Thyroid gland (tissue), 4 donors: ENCODE results near the gene GCNT2. TPM values are rescaled to one million over a fixed set of nuclear protein-coding genes. Genes with fewer than 3 reads are reported as not detected.
A peak's percentile ranks its signal among the peaks of the same experiment; 100 is the strongest.

Experiments
- DNase-seq, 2 donors: peaks; one replicate each; pipeline ENCODE4 v3.0.0-alpha.2; 2019
- H3K27ac ChIP-seq, 3 donors: fragments of 200-600 bp; sonication (generic); 1 replicate in 2 of 3; 2 replicates in 1 of 3; pipeline ENCODE4 v1.5.1; 2016 to 2019; ENCODE audit warnings: mild to moderate bottlenecking in 1 of 3, moderate library complexity in 1 of 3
- H3K27me3 ChIP-seq: fragments of 200-600 bp; sonication (generic); one replicate; pipeline ENCODE4 v1.5.1; 2019
- H3K36me3 ChIP-seq, 2 donors: fragments of 200-600 bp; sonication (generic); one replicate each; pipeline ENCODE4 v1.5.1; 2016 to 2019
- H3K4me1 ChIP-seq, 2 donors: fragments of 200-600 bp; sonication (generic); one replicate each; pipeline ENCODE4 v1.5.1; 2017 to 2019
- H3K4me3 ChIP-seq, 3 donors: fragments of 200-600 bp; sonication (generic); replicated peaks in 1 of 3; 1 replicate in 2 of 3; 2 replicates in 1 of 3; pipeline ENCODE4 v1.5.1; 2016; ENCODE audit warnings: mild to moderate bottlenecking in 1 of 3
- H3K9me3 ChIP-seq: fragments of 200-600 bp; sonication (generic); one replicate; pipeline ENCODE4 v1.5.1; 2017
- POLR2A ChIP-seq, 2 donors: fragments of 450-650 bp; IDR thresholded peaks; one replicate each; pipeline ENCODE4 v1.6.1; 2017; ENCODE audit warnings: antibody characterized with exemption in 2 of 2, mild to moderate bottlenecking in 2 of 2, moderate library complexity in 1 of 2
- WGBS, 2 donors: methylation state at CpG; one replicate each; pipeline ENCODE4 v1.1.5; 2017; 5-methylcytosine and 5-hydroxymethylcytosine counted together
- intact Hi-C: fragments of 100-400 bp; cut with DNase I; formaldehyde crosslinking; loops from one replicate; pipeline ENCODE4 v1.15.1; 2023
- total RNA-seq, 4 donors: library from RNA; depleted of rRNA; stranded (reverse); fragments of >200 nt; gene quantifications; one replicate each; pipeline ENCODE4 v1.2.3, GENCODE V29; 2016
- TF ChIP-seq, protein P1 (sequence below), 6 experiments: fragments of 200-600 bp in 3 of 6; fragments of 450-650 bp in 3 of 6; sonication (generic) in 3 of 6; IDR thresholded peaks; one replicate each; pipeline ENCODE4 v1.5.1; 2016 to 2019; ENCODE audit warnings: antibody characterized with exemption in 6 of 6, mild to moderate bottlenecking in 2 of 6, inconsistent platforms in 1 of 6, moderate library complexity in 1 of 6

Gene GCNT2
- total RNA-seq, 4 donors from 2014 or later: 4.0 to 9.8 (median 8.0) TPM

DNA sequence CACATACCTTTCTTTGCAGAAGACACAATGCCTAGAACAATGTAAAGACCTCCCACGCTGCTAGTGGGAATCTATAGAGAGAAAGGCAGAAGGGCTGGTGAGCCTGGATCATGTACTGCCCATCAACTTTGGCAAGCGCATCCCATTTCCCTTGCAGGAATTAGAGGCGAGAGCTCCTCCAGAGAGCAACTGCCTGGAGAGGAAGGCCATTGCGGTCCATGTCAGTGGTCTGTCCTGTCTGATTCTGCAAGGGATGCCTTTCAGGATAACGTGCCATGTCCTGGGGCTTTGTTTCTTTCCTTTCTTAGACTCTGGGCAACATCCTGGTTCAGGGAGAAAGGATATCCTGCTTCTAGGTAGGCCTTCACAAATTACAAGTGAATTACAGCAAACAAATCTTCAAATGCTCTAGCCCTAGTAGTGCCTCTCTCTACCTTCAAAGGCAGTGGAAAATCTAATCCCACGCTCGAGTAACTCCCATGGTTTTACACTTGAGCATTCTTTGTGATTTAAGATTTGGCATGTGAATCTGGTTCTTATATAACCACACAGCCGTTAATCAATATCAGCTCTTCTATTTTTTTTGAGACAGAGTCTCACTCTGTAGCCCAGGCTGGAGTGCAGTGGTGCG is 38.5 kb downstream of the GCNT2 start:
- H3K4me3 ChIP-seq: no peak overlapping the region
- H3K27ac ChIP-seq: peak overlapping the region; percentile 32 to 64 (median 46)
- peaks cover 34 to 40% of the 10 kb centered on the region in 2 donors for H3K4me1 ChIP-seq
- DNase-seq: no peak
- no peak for TF ChIP-seq POLR2A (IDR thresholded peaks at IDR 0.05)
- TF ChIP-seq, protein P1, sequence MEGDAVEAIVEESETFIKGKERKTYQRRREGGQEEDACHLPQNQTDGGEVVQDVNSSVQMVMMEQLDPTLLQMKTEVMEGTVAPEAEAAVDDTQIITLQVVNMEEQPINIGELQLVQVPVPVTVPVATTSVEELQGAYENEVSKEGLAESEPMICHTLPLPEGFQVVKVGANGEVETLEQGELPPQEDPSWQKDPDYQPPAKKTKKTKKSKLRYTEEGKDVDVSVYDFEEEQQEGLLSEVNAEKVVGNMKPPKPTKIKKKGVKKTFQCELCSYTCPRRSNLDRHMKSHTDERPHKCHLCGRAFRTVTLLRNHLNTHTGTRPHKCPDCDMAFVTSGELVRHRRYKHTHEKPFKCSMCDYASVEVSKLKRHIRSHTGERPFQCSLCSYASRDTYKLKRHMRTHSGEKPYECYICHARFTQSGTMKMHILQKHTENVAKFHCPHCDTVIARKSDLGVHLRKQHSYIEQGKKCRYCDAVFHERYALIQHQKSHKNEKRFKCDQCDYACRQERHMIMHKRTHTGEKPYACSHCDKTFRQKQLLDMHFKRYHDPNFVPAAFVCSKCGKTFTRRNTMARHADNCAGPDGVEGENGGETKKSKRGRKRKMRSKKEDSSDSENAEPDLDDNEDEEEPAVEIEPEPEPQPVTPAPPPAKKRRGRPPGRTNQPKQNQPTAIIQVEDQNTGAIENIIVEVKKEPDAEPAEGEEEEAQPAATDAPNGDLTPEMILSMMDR (IDR thresholded peaks at IDR 0.05): no peak
- H3K27me3 ChIP-seq: no peaks in the 10 kb centered on the region
- intact Hi-C loops: no loop called here
- H3K36me3 ChIP-seq: no peaks in the 10 kb centered on the region
- no peaks in the 10 kb centered on the region for H3K9me3 ChIP-seq
- WGBS, 2 donors: 53 to 60% methylated on average over 9 of the region's 9 CpGs

DNA sequence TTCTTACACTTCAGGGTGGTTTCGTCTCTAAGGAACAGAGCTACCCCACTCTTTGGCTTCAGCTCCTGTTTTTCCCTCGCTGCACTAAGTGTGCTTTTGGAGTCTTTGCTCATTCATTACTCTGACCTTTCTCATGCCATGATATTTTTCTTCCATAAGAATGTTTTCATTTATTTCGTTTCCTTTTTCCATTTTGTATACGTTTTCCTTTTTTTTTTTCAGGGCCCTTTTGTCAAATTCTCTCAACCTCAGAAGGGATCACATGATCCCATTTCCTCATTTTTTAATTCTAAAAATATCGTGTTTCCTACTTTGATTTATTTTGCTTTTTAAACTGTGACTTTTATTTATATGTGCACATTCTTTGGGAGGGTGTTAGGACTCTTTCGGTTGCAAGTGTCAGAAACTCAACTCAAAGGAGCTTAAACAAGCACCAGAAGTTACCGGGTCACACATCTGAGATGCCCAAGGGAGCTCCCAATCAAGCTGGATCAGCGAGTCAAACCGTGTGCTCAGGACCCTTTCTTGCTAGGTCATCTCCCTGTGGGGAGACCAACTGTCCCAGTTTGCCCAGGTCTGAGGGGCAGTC is 40.6 kb downstream of the GCNT2 start:
- no peak overlapping the region for H3K4me3 ChIP-seq
- no peak for DNase-seq
- peaks cover 27 to 28% of the 10 kb centered on the region in 2 donors for H3K4me1 ChIP-seq
- H3K27ac ChIP-seq: peak overlapping the region in 2 of 3 donors; percentile 32 to 33
- no peaks in the 10 kb centered on the region for H3K9me3 ChIP-seq
- intact Hi-C loops: no loop called here
- no peaks in the 10 kb centered on the region for H3K36me3 ChIP-seq
- H3K27me3 ChIP-seq: no peaks in the 10 kb centered on the region
- 56 to 57% methylated on average over 9 of the region's 9 CpGs for WGBS, 2 donors
- TF ChIP-seq, protein P1 (IDR thresholded peaks at IDR 0.05): no peak
- no peak for TF ChIP-seq POLR2A (IDR thresholded peaks at IDR 0.05)

DNA sequence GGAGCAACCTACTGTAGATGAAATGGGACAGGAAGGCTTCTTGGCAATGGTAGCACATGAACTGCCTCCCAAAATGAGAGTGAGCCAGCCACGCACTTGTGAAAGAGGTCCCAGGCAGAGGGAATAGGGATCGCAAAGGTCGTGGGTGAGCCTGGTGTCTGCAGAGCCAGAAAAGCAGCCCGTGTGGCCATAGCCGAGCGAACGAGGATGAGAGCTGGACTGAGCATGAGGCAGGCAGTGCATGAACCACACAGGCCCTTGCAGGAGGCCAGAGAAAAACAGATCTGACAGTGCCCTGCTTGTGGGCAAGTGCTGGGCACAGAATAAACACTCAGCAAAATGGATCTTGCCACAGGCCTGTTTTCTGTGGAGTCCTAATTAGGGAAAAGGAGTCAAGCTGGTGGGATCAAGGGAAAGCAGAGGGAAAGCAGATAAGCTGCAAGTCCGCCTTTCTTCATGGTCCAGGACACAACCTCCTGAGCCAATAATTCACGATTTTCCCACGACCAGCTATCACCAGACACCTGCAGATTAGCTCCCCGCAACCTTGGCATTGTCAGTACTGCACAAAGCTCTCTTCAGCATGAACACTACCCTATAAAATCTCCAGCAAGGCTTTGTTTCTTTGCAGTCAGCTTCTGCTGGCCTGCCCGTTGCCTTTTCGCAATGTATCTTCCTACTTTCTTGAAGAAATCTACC is 44.0 kb downstream of the GCNT2 start:
- intact Hi-C loops: no loop called here
- no peak for DNase-seq
- peaks cover 5 to 13% of the 10 kb centered on the region in 2 donors for H3K4me1 ChIP-seq
- no peaks in the 10 kb centered on the region for H3K36me3 ChIP-seq
- TF ChIP-seq, protein P1 (IDR thresholded peaks at IDR 0.05): no peak
- no peak for TF ChIP-seq POLR2A (IDR thresholded peaks at IDR 0.05)
- no peaks in the 10 kb centered on the region for H3K9me3 ChIP-seq
- no peak overlapping the region for H3K4me3 ChIP-seq
- no peak overlapping the region for H3K27ac ChIP-seq
- H3K27me3 ChIP-seq: no peaks in the 10 kb centered on the region
- WGBS, 2 donors: 88 to 89% methylated on average over 13 of the region's 13 CpGs

DNA sequence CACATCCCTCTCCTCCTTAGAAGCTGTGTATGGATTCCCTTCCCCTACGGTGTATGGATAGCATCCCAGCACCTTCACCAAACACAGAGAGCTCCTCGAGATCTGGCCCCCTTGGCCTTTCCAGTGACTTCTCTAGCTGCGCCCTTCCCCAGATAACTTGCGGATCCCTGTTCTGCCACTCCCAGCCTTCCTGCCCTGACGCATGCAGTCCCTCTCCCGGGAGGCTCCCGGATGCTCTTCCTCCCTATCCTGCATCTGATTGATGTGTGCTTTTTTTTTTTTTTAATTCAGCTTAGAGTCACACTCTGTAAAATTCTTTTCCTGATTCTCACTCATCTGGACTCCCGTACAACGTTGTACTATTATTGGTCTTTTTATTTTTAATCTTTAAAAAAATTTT is 44.8 kb downstream of the GCNT2 start:
- no peak overlapping the region for H3K4me3 ChIP-seq
- no peaks in the 10 kb centered on the region for H3K27me3 ChIP-seq
- 66 to 77% methylated on average over 9 of the region's 9 CpGs for WGBS, 2 donors
- no peaks in the 10 kb centered on the region for H3K36me3 ChIP-seq
- DNase-seq: no peak
- intact Hi-C loops: no loop called here
- H3K27ac ChIP-seq: no peak overlapping the region
- H3K4me1 ChIP-seq: peaks cover 0 to 6% of the 10 kb centered on the region in 2 donors
- TF ChIP-seq, protein P1 (IDR thresholded peaks at IDR 0.05): no peak
- no peak for TF ChIP-seq POLR2A (IDR thresholded peaks at IDR 0.05)
- no peaks in the 10 kb centered on the region for H3K9me3 ChIP-seq
